Activated CD8-positive, alpha-beta memory T cell treated with anti-CD3 and anti-CD28 coated beads, Interleukin-2, amount 50 U/mL, for 1 hour (primary cell): Measurements from ENCODE around the gene DCK.
"Not testable (repeated sequence)": the region's sequence is repeated elsewhere in the genome, so short reads cannot be mapped to it uniquely, and the experiment has no call there.

ENCODE experiments used
- DNase-seq: peaks from one replicate; pipeline ENCODE4 v3.0.0-alpha.2; 2020; ENCODE audit errors: extremely low read depth

The DCK gene

GRCh38 chr4:70993181-70994068 is at the start of gene DCK:
Gene DCK, plus strand, starts transcription at chr4:70993649. Its CDS starts 187 bp downstream, at chr4:70993836.
- DNase-seq, result peak; percentile 38

DNA sequence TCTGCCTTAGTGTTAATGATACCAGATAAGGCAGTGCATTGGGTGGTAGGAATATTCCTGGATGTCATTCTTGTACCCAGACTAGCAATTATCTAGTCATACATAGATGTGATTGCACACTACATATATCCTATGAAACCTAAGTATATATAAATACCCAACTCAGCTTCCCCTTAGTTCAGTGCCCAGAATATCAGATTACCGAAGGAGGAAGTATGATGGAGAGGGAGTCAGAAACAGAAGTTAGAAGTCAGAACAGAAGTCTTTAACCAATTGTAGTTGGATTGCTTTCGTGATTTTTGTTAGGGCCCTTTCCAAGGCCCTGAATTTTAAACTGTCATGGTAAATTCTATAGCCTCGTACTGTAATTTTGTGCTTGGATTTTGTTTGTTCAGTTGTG is 48.4 kb upstream of the DCK start:
- no peak for DNase-seq

GRCh38 chr4:70945452-70946055 is 47.9 kb upstream of the DCK start:
- DNase-seq, result no peak

GRCh38 chr4:70946939-70947338 is 46.5 kb upstream of the DCK start:
- DNase-seq, result no peak

DNA sequence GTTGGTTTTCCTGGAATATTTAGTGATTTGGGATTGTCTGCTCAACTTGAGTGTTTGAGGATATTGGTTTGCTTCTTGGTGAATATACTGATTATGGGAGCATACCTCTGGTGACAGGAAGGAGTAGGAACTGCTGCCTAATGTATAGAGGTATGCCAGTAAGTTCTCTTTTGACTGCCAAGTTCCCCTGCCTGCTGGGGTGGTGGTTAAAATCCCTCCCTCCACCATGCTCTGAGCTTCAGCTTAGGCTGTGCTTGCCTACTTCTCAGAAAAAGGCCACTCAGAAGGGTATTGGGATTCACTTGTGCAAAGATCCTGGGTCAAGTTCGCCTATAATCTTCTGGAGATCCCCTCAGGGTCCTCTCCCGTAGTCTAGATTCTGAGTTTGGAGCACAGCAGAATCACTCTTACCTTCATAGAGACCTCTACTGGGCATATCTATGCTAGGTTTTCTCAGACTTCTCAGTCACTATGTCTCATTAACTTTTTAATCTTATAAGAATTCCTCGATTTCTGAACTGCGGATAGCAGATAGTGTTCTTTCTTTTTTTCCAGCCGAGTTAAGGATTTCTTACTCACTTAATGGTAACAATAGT is 44.7 kb upstream of the DCK start:
- DNase-seq, result no peak

- DNase-seq, result no peak
Measured at GRCh38 chr4:70954032-70954431, 39.4 kb upstream of the DCK start.

GRCh38 chr4:70956549-70957210 is 36.8 kb upstream of the DCK start:
- DNase-seq, result no peak

GRCh38 chr4:70958681-70959080 is 34.8 kb upstream of the DCK start:
- no peak for DNase-seq

GRCh38 chr4:70969076-70969475 is 24.4 kb upstream of the DCK start:
- DNase-seq, result no peak

- no peak for DNase-seq
Measured at GRCh38 chr4:70976252-70976651, 17.2 kb upstream of the DCK start.

- DNase-seq, result no peak
Measured at GRCh38 chr4:70979445-70980008, 13.9 kb upstream of the DCK start.

GRCh38 chr4:70980196-70980595 is 13.3 kb upstream of the DCK start:
- no peak for DNase-seq

- no peak for DNase-seq
Measured at GRCh38 chr4:70984106-70984505, 9.3 kb upstream of the DCK start.

DNA sequence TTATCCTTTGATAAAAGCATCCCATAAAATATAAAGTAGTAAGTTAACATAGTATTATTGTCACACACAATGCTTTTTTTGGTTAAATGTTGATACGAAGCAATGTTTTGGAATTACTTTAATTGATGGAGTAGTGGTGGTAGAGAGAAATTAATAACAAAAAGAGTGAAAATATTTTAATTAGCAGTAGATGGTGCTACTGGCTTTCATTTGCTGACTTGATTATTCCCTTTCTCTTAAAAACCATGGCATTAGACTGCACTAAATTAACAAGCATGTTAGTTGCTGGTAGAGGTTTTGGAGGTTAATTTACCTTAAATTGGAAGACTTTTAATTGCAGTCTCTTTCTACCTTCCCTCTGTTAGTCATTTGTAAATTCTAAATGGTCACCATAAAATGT is 8.9 kb upstream of the DCK start:
- DNase-seq, result no peak

DNA sequence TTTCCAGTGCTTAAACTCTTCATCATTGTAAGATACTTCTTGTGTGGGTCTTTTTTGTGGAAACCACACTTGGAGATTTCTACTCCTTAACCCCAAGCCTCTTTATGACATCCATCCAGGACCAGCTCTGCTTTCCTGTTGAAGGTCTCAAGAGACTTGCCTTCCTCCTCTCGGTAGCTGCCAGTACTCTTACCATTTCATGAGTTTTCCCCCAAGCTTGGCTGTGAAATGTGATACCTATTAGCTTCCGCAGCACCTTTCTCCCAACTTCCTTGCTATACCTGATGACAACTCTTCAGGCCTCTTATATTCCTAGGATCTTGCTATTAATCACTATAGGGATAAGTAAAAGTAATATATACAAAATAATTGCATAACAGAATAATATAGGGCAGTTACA is 1.9 kb upstream of the DCK start:
- no peak for DNase-seq

DNA sequence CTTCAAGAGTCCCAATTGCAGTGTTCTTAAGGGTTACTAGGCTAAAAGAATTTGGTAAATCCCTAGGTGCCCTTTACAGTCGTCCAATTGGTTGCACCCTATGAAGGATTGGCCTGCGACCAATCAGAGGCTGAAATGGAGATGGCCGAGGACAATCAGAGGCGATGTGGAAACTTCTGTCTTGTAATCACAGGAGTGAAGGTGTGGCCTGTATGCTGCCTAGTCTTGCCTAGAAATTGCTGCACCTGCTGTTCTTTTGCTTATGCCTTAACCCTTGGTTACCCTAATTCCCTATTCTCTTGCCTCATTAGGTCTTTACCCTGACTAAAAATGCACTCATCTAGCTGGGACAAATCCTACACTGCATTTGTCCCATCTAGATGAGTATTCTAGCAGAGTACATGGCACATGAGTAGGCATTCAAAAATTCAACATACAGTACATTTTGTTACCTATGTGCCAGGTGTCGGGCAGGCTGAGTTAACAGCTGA is 1.0 kb upstream of the DCK start:
- no peak for DNase-seq

- DNase-seq, result no peak
Measured at GRCh38 chr4:70994069-70994366, 569 bp downstream of the DCK start.

- DNase-seq, result no peak
Measured at GRCh38 chr4:70994387-70995099, 1.1 kb downstream of the DCK start.

DNA sequence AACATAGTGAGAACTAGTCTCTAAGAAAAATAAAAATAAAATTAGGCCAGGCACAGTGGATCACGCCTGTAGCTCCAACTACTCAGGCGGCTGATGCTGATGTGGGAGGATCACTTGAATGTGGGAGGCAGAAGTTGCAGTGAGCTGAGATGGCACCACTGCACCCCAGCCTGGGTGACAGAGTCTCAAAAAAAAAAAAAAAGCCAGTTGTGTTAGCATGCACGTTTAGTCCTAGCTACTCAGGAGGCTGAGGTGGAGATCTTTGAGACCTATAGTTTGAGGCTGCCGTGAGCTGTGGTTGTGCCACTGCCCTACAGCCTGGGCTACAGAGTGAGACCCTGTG is 2.5 kb downstream of the DCK start:
- DNase-seq, result no peak

DNA sequence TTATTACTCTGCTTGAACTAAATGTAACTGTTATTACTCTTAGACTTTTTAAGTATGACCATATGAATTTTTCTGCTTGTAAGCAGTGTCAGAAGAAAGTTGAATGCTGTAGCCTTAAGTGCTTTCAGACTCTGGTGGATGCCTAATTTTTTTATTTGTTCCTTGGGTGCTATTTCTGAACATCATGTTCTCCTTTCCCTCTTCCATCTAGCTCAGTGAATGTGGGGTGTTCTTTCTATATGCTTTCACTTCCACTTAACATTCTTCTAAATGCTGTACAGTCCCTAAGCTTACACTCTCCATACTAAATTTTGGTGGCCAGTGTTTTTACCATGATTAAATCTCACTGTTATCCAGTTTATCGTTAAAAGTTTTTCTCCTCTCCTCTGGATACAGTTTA is 3.6 kb downstream of the DCK start:
- no peak for DNase-seq

- DNase-seq, result no peak
Measured at GRCh38 chr4:70997546-70997945, 4.1 kb downstream of the DCK start.

- not testable (repeated sequence) for DNase-seq
Measured at GRCh38 chr4:70999639-71000038, 6.2 kb downstream of the DCK start.
